Upper lobe of left lung (tissue), 6 donors: Measurements from ENCODE around the gene DLG5. TPM values are rescaled to one million over a fixed set of nuclear protein-coding genes. Genes with fewer than 3 reads are reported as not detected.

Experiments used
- ATAC-seq, 2 donors: fragments of 200-7000 bp; cut with Tn5 transposase; one replicate each; pipeline ENCODE4 v1.9.1; 2022; ENCODE audit warnings: mild to moderate bottlenecking in 2 of 2, moderate library complexity in 2 of 2; ENCODE audit not compliant: low FRiP score in 2 of 2
- DNase-seq, 2 donors: peaks; one replicate each; pipeline ENCODE4 v3.0.0-alpha.2; 2019 to 2020
- H3K27ac ChIP-seq, 4 donors: fragments of 200-600 bp; sonication (generic); one replicate each; pipeline ENCODE4 v1.5.1; 2016 to 2019
- H3K27me3 ChIP-seq, 4 donors: fragments of 200-600 bp; sonication (generic); one replicate each; pipeline ENCODE4 v1.5.1; 2017 to 2019
- H3K36me3 ChIP-seq, 4 donors: fragments of 200-600 bp; sonication (generic); one replicate each; pipeline ENCODE4 v1.5.1; 2016 to 2019
- H3K4me1 ChIP-seq, 4 donors: fragments of 200-600 bp; sonication (generic); one replicate each; pipeline ENCODE4 v1.5.1; 2018 to 2019
- H3K4me3 ChIP-seq, 4 donors: fragments of 200-600 bp; sonication (generic); one replicate each; pipeline ENCODE4 v1.5.1; 2017 to 2019; ENCODE audit warnings: mild to moderate bottlenecking in 2 of 4, moderate library complexity in 1 of 4
- H3K9me3 ChIP-seq, 4 donors: fragments of 200-600 bp; sonication (generic); one replicate each; pipeline ENCODE4 v1.5.1; 2018 to 2019
- CTCF ChIP-seq, 6 experiments: fragments of 450-650 bp in 4 of 6; fragments of 200-600 bp in 2 of 6; sonication (generic) in 2 of 6; IDR thresholded peaks; one replicate each; pipeline ENCODE4 v1.5.1; 2016 to 2019; ENCODE audit warnings: antibody characterized with exemption in 6 of 6
- EP300 ChIP-seq, 4 donors: sonication (generic); formaldehyde crosslinking; IDR thresholded peaks; one replicate each; pipeline ENCODE4 v1.5.1; 2017; ENCODE audit warnings: antibody characterized with exemption in 4 of 4, control low read depth in 2 of 4
- POLR2A ChIP-seq, 4 donors: fragments of 450-650 bp; IDR thresholded peaks; one replicate each; pipeline ENCODE4 v1.5.1; 2016 to 2017; ENCODE audit warnings: antibody characterized with exemption in 4 of 4, mild to moderate bottlenecking in 2 of 4
- POLR2AphosphoS5 ChIP-seq, 2 donors: sonication (generic); formaldehyde crosslinking; IDR thresholded peaks; one replicate each; pipeline ENCODE4 v1.5.1; 2017; ENCODE audit warnings: antibody characterized with exemption in 2 of 2
- WGBS, 2 donors: methylation state at CpG; one replicate each; pipeline ENCODE4 v1.1.5; 2017 to 2018; 5-methylcytosine and 5-hydroxymethylcytosine counted together
- total RNA-seq, 6 donors: library from RNA; depleted of rRNA in 4 of 6; stranded (reverse); fragments of >200 nt in 4 of 6; gene quantifications; one replicate each; pipeline versions ENCODE4 v1.1.0 to v1.2.1, GENCODE V29; 2016 to 2021
- donor health status: DM: no; HTN: no; CAD: no; lungs with moderate emphysema.
- donor health status: DM: no; HTN: yes; CAD: no; lungs with severe emphysema.

DLG5 gene
- total RNA-seq = 10 to 100 TPM; 14.6 to 51.3 (median 23.4) TPM

- H3K27me3 ChIP-seq = no peaks in the 10 kb centered on the region
Observed at GRCh38 chr10:77926566-77927401, at the start of gene DLG5. DLG5 (minus strand) TSS chr10:77926755; CDS start chr10:77926520, 235 bp downstream.

GRCh38 chr10:77975086-77975666 is 48.6 kb upstream of the DLG5 start:
- Histone ChIP-seq H3K27ac (no peak overlapping the region), H3K36me3 (peaks cover 18 to 43% (median 34%) of the 10 kb centered on the region in 4 donors), H3K4me1 (peaks cover 11 to 15% (median 12%) of the 10 kb centered on the region in 4 donors), H3K27me3 (no peaks in the 10 kb centered on the region), H3K4me3 (no peak overlapping the region), H3K9me3 (no peaks in the 10 kb centered on the region)
- WGBS, 2 donors = 92 to 97% methylated on average over 9 of the region's 9 CpGs
- ATAC-seq = no peak
- DNase-seq = no peak
- TF ChIP-seq POLR2A (IDR thresholded peaks at IDR 0.05) (no peak), POLR2AphosphoS5 (IDR thresholded peaks at IDR 0.05) (no peak), CTCF (IDR thresholded peaks at IDR 0.05) (no peak), EP300 (IDR thresholded peaks at IDR 0.05) (no peak)

More at GRCh38 chr10:77926566-77927401, at the start of gene DLG5:
- peaks cover 15 to 27% (median 19%) of the 10 kb centered on the region in 4 donors for H3K4me1 ChIP-seq
- no peaks in the 10 kb centered on the region for H3K36me3 ChIP-seq
- 0 to 1% methylated on average over 13 to 25 of the region's 95 CpGs for WGBS, 2 donors
- H3K4me3 ChIP-seq = peak within 1 kb of the TSS; percentile 63 to 88 (median 86)
- peak within 1 kb of the TSS; percentile 73 to 89 (median 78) for H3K27ac ChIP-seq
- no peak for TF ChIP-seq POLR2AphosphoS5 (IDR thresholded peaks at IDR 0.05)
- TF ChIP-seq POLR2A (IDR thresholded peaks at IDR 0.05) = peak in 2 of 4 donors; percentile 12 to 47
- peak in 2 of 6 experiments; percentile 30 to 39 for TF ChIP-seq CTCF (IDR thresholded peaks at IDR 0.05)
- no peak for TF ChIP-seq EP300 (IDR thresholded peaks at IDR 0.05)
- peak; percentile 71 to 90 for ATAC-seq
- peak; percentile 50 to 94 for DNase-seq
- no peaks in the 10 kb centered on the region for H3K9me3 ChIP-seq

DNA sequence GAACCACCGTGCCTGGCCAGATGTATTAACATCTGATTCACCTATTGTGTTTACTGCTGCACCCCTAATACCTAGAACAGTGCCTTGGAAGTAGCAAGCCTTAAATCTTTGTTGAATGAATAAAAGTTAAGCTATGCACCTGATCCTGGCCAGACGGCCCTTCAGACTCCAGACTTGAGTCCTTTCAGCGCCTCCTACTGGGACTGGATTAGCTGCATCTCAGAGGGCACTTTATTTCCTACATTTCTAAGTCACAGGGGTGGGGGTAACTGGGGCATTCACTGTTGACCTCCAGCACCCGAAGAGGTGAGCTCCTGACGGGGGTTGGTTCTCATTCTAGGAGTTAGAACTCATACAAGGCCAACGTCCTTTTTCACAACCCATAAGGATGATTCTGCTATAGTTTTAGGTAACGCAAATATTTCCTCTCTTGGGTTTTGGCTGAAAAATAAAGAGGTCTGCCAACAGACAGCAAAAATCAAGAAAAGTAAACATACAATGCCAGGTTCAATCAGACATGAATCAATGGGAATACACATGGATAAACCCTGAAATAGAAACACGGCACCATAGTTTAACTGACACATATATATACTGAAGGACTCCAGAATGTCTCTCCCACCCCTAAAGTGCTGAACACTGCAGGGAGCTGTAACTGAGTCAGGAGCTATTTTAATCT is 48.0 kb upstream of the DLG5 start:
- DNase-seq = no peak
- Histone ChIP-seq H3K27ac (no peak overlapping the region), H3K27me3 (no peaks in the 10 kb centered on the region), H3K4me1 (peaks cover 11 to 15% (median 12%) of the 10 kb centered on the region in 4 donors), H3K36me3 (peaks cover 11 to 37% (median 28%) of the 10 kb centered on the region in 4 donors), H3K4me3 (no peak overlapping the region), H3K9me3 (no peaks in the 10 kb centered on the region)
- TF ChIP-seq EP300 (IDR thresholded peaks at IDR 0.05) = no peak
- TF ChIP-seq CTCF (IDR thresholded peaks at IDR 0.05) = peak in 2 of 6 experiments; percentile 14 to 21
- ATAC-seq = no peak
- WGBS, 2 donors = 79% methylated on average over 8 of the region's 8 CpGs

DNA sequence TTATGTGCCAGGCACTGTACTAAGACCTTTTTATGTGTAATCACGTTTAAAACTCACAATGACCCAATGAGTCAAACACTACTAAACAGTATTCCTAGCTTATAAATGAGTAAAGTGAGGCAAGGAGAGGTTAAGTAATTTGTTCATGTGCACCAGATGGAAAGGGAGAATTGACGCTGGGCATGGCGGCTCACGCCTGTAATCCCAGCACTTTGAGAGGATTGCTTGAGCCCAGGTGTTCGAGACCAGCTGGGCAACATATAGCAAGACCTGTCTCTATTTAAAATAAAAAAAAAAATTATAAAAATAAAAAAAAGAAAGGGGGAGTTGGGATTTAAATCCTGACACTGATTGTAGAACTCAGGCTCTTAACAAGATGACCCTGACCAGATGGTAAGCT is 46.7 kb upstream of the DLG5 start:
- no peaks in the 10 kb centered on the region for H3K27me3 ChIP-seq
- DNase-seq (no peak), ATAC-seq (no peak)
- no peak overlapping the region for H3K4me3 ChIP-seq
- no peaks in the 10 kb centered on the region for H3K9me3 ChIP-seq
- peaks cover 11 to 15% (median 12%) of the 10 kb centered on the region in 4 donors for H3K4me1 ChIP-seq
- TF ChIP-seq POLR2AphosphoS5 (IDR thresholded peaks at IDR 0.05) (no peak), CTCF (IDR thresholded peaks at IDR 0.05) (no peak), EP300 (IDR thresholded peaks at IDR 0.05) (no peak), POLR2A (IDR thresholded peaks at IDR 0.05) (no peak)
- H3K36me3 ChIP-seq = peaks cover 3 to 25% (median 16%) of the 10 kb centered on the region in 4 donors
- no peak overlapping the region for H3K27ac ChIP-seq
- 93% methylated on average over 5 of the region's 5 CpGs for WGBS, 2 donors
